ENCODE results near the gene HDDC3. TPM values are rescaled to one million over a fixed set of nuclear protein-coding genes. Genes with fewer than 3 reads are reported as not detected.

HDDC3 gene
- total RNA-seq, 2 donors from 2014 or later: 15.9 to 19.0 TPM

GRCh38 chr15:90886291-90886614 lies 46.1 kb downstream of the HDDC3 start:
- H3K27ac Mint-ChIP-seq: peak overlapping the region; percentile 85
- H3K9me3 Mint-ChIP-seq: no peaks in the 10 kb centered on the region
- peaks cover 83% of the 10 kb centered on the region for H3K36me3 Mint-ChIP-seq (ENCODE audit: low read depth)
- H3K4me1 Mint-ChIP-seq: peaks cover 5% of the 10 kb centered on the region
- ATAC-seq (replicated peaks): no peak
- H3K27me3 Mint-ChIP-seq: no peaks in the 10 kb centered on the region
- H3K4me3 Mint-ChIP-seq: peak overlapping the region; percentile 39

GRCh38 chr15:90885432-90886290 lies 46.7 kb downstream of the HDDC3 start:
- Mint-ChIP-seq H3K27ac (peak overlapping the region; percentile 85), H3K4me1 (peaks cover 5% of the 10 kb centered on the region), H3K4me3 (peak overlapping the region; percentile 39), H3K9me3 (no peaks in the 10 kb centered on the region), H3K27me3 (no peaks in the 10 kb centered on the region), H3K36me3 (ENCODE audit: low read depth) (peaks cover 86% of the 10 kb centered on the region)
- ATAC-seq (replicated peaks): peak; percentile 36

- peak overlapping the region; percentile 39 for H3K4me3 Mint-ChIP-seq
- H3K27me3 Mint-ChIP-seq: no peaks in the 10 kb centered on the region
- peaks cover 5% of the 10 kb centered on the region for H3K4me1 Mint-ChIP-seq
Measured at GRCh38 chr15:90884719-90885431, 47.5 kb downstream of the HDDC3 start.

GRCh38 chr15:90883976-90884718 lies 48.2 kb downstream of the HDDC3 start, which contains the start of gene FES:
Gene FES (plus strand): TSS chr15:90884504. CDS start chr15:90885046, 542 bp downstream.
- Mint-ChIP-seq H3K4me3 (peak within 1 kb of the TSS; percentile 40), H3K36me3 (ENCODE audit: low read depth) (peaks cover 89% of the 10 kb centered on the region), H3K27me3 (no peaks in the 10 kb centered on the region), H3K4me1 (peaks cover 5% of the 10 kb centered on the region), H3K9me3 (no peaks in the 10 kb centered on the region), H3K27ac (peak within 1 kb of the TSS; percentile 85)
- peak; percentile 14 for ATAC-seq (replicated peaks)

More at GRCh38 chr15:90884719-90885431, 47.5 kb downstream of the HDDC3 start:
- no peaks in the 10 kb centered on the region for H3K9me3 Mint-ChIP-seq
- H3K27ac Mint-ChIP-seq: peak overlapping the region; percentile 85
- peaks cover 88% of the 10 kb centered on the region for H3K36me3 Mint-ChIP-seq (ENCODE audit: low read depth)
- ATAC-seq (replicated peaks): peak; percentile 3

GRCh38 chr15:90883526-90883975 lies 48.8 kb downstream of the HDDC3 start:
- Mint-ChIP-seq H3K4me1 (peaks cover 4% of the 10 kb centered on the region), H3K9me3 (no peaks in the 10 kb centered on the region), H3K4me3 (peak overlapping the region; percentile 40), H3K27me3 (no peaks in the 10 kb centered on the region), H3K36me3 (ENCODE audit: low read depth) (peaks cover 89% of the 10 kb centered on the region), H3K27ac (peak overlapping the region; percentile 76)
- peak; percentile 10 for ATAC-seq (replicated peaks)

GRCh38 chr15:90882781-90883525 lies 49.4 kb downstream of the HDDC3 start:
- peak overlapping the region; percentile 40 for H3K4me3 Mint-ChIP-seq
- H3K9me3 Mint-ChIP-seq: no peaks in the 10 kb centered on the region
- peak overlapping the region; percentile 76 for H3K27ac Mint-ChIP-seq
- no peaks in the 10 kb centered on the region for H3K4me1 Mint-ChIP-seq
- no peaks in the 10 kb centered on the region for H3K27me3 Mint-ChIP-seq
- peaks cover 89% of the 10 kb centered on the region for H3K36me3 Mint-ChIP-seq (ENCODE audit: low read depth)
- ATAC-seq (replicated peaks): peak; percentile 8

GRCh38 chr15:90881978-90882721 lies 50.2 kb downstream of the HDDC3 start:
- H3K36me3 Mint-ChIP-seq (ENCODE audit: low read depth): peaks cover 89% of the 10 kb centered on the region
- H3K4me3 Mint-ChIP-seq: peak overlapping the region; percentile 40
- peaks cover 5% of the 10 kb centered on the region for H3K4me1 Mint-ChIP-seq
- peak overlapping the region; percentile 76 for H3K27ac Mint-ChIP-seq
- H3K27me3 Mint-ChIP-seq: no peaks in the 10 kb centered on the region
- ATAC-seq (replicated peaks): peak; percentile 5
- no peaks in the 10 kb centered on the region for H3K9me3 Mint-ChIP-seq

GRCh38 chr15:90881181-90881977 lies 51.0 kb downstream of the HDDC3 start:
- H3K4me3 Mint-ChIP-seq: peak overlapping the region; percentile 40
- peaks cover 89% of the 10 kb centered on the region for H3K36me3 Mint-ChIP-seq (ENCODE audit: low read depth)
- H3K4me1 Mint-ChIP-seq: peaks cover 13% of the 10 kb centered on the region
- no peak overlapping the region for H3K27ac Mint-ChIP-seq
- no peaks in the 10 kb centered on the region for H3K27me3 Mint-ChIP-seq
- H3K9me3 Mint-ChIP-seq: no peaks in the 10 kb centered on the region
- ATAC-seq (replicated peaks): no peak

- peak overlapping the region; percentile 2 for H3K4me3 Mint-ChIP-seq
Measured at GRCh38 chr15:90880381-90881145, 51.8 kb downstream of the HDDC3 start.

More at GRCh38 chr15:90880381-90881145, 51.8 kb downstream of the HDDC3 start:
- H3K9me3 Mint-ChIP-seq: no peaks in the 10 kb centered on the region
- H3K27me3 Mint-ChIP-seq: no peaks in the 10 kb centered on the region
- no peak for ATAC-seq (replicated peaks)
- peaks cover 14% of the 10 kb centered on the region for H3K4me1 Mint-ChIP-seq
- H3K36me3 Mint-ChIP-seq (ENCODE audit: low read depth): peaks cover 89% of the 10 kb centered on the region
- no peak overlapping the region for H3K27ac Mint-ChIP-seq
